Breast epithelium (tissue), 3 donors: Measurements from ENCODE around the gene TIAM2.

Source experiments
- POLR2A ChIP-seq: fragments of 450-650 bp; IDR thresholded peaks from one replicate; pipeline ENCODE4 v1.6.1; 2016; ENCODE audit warnings: antibody characterized with exemption, mild to moderate bottlenecking, moderate library complexity
- TF ChIP-seq, protein P1 (sequence below), 3 donors: fragments of 450-650 bp; IDR thresholded peaks; one replicate each; pipeline ENCODE4 v1.5.1; 2016 to 2017; ENCODE audit warnings: antibody characterized with exemption in 3 of 3, mild to moderate bottlenecking in 3 of 3, moderate library complexity in 3 of 3

DNA sequence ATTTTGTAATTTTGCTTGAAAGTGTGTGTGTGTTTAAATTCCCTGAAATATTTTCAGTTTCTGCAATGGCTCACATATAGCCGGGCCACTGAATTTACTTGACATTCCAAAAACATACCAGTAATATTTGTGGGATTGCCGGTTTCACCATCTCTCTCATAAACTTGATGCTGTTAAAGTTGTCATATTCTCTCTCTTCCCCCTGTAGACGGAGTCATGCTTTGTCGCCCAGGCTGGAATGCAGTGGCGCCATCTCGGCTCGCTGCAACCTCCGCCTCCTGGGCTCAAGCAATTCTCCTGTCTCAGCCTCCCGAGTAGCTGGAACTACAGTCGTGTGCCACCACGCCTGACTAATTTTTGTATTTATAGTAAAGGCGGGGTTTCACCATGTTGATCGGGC, 122.1 kb downstream of the TIAM2 start:
- TF ChIP-seq, protein P1, sequence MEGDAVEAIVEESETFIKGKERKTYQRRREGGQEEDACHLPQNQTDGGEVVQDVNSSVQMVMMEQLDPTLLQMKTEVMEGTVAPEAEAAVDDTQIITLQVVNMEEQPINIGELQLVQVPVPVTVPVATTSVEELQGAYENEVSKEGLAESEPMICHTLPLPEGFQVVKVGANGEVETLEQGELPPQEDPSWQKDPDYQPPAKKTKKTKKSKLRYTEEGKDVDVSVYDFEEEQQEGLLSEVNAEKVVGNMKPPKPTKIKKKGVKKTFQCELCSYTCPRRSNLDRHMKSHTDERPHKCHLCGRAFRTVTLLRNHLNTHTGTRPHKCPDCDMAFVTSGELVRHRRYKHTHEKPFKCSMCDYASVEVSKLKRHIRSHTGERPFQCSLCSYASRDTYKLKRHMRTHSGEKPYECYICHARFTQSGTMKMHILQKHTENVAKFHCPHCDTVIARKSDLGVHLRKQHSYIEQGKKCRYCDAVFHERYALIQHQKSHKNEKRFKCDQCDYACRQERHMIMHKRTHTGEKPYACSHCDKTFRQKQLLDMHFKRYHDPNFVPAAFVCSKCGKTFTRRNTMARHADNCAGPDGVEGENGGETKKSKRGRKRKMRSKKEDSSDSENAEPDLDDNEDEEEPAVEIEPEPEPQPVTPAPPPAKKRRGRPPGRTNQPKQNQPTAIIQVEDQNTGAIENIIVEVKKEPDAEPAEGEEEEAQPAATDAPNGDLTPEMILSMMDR (IDR thresholded peaks at IDR 0.05): no peak
- no peak for TF ChIP-seq POLR2A
